Measurements from ENCODE around the gene KDM3A. TPM values are rescaled to one million over a fixed set of nuclear protein-coding genes. Genes with fewer than 3 reads are reported as not detected.

KDM3A gene
- total RNA-seq, 1 donor from 2014 or later, result 63.9 TPM

- no peak overlapping the region for H3K27ac Mint-ChIP-seq (ENCODE audit: unreplicated experiment)
- no peak for TF ChIP-seq CTCF (IDR thresholded peaks at IDR 0.05; ENCODE audit: unreplicated experiment)
- no peaks in the 10 kb centered on the region for H3K27me3 Mint-ChIP-seq (ENCODE audit: unreplicated experiment)
Measured at GRCh38 chr2:86471637-86472036, 30.5 kb downstream of the KDM3A start.

GRCh38 chr2:86476092-86476491 lies 34.9 kb downstream of the KDM3A start:
- DNase-seq (ENCODE audit: low spot score), result no peak
- Mint-ChIP-seq H3K4me1 (ENCODE audit: unreplicated experiment) (peaks cover 16% of the 10 kb centered on the region), H3K4me3 (ENCODE audit: unreplicated experiment) (no peak overlapping the region), H3K27me3 (ENCODE audit: unreplicated experiment) (no peaks in the 10 kb centered on the region), H3K27ac (ENCODE audit: unreplicated experiment) (no peak overlapping the region), H3K9me3 (ENCODE audit: unreplicated experiment) (no peaks in the 10 kb centered on the region), H3K36me3 (ENCODE audit: low read depth, unreplicated experiment) (peaks cover 42% of the 10 kb centered on the region)
- TF ChIP-seq CTCF (IDR thresholded peaks at IDR 0.05; ENCODE audit: unreplicated experiment), result no peak

More at GRCh38 chr2:86471637-86472036, 30.5 kb downstream of the KDM3A start:
- Mint-ChIP-seq H3K36me3 (ENCODE audit: low read depth, unreplicated experiment) (peaks cover 25% of the 10 kb centered on the region), H3K4me3 (ENCODE audit: unreplicated experiment) (no peak overlapping the region), H3K9me3 (ENCODE audit: unreplicated experiment) (no peaks in the 10 kb centered on the region), H3K4me1 (ENCODE audit: unreplicated experiment) (no peaks in the 10 kb centered on the region)
- DNase-seq (ENCODE audit: low spot score), result no peak

- TF ChIP-seq CTCF (IDR thresholded peaks at IDR 0.05; ENCODE audit: unreplicated experiment), result no peak
- H3K27ac Mint-ChIP-seq (ENCODE audit: unreplicated experiment), result no peak overlapping the region
- H3K9me3 Mint-ChIP-seq (ENCODE audit: unreplicated experiment), result no peaks in the 10 kb centered on the region
- H3K4me3 Mint-ChIP-seq (ENCODE audit: unreplicated experiment), result no peak overlapping the region
- no peak for DNase-seq (ENCODE audit: low spot score)
- peaks cover 44% of the 10 kb centered on the region for H3K36me3 Mint-ChIP-seq (ENCODE audit: low read depth, unreplicated experiment)
- peaks cover 18% of the 10 kb centered on the region for H3K4me1 Mint-ChIP-seq (ENCODE audit: unreplicated experiment)
- no peaks in the 10 kb centered on the region for H3K27me3 Mint-ChIP-seq (ENCODE audit: unreplicated experiment)
Measured at GRCh38 chr2:86476918-86477317, 35.7 kb downstream of the KDM3A start.

- no peaks in the 10 kb centered on the region for H3K9me3 Mint-ChIP-seq (ENCODE audit: unreplicated experiment)
- no peak overlapping the region for H3K27ac Mint-ChIP-seq (ENCODE audit: unreplicated experiment)
- no peak overlapping the region for H3K4me3 Mint-ChIP-seq (ENCODE audit: unreplicated experiment)
- no peaks in the 10 kb centered on the region for H3K27me3 Mint-ChIP-seq (ENCODE audit: unreplicated experiment)
- peaks cover 46% of the 10 kb centered on the region for H3K36me3 Mint-ChIP-seq (ENCODE audit: low read depth, unreplicated experiment)
- no peak for TF ChIP-seq CTCF (IDR thresholded peaks at IDR 0.05; ENCODE audit: unreplicated experiment)
- peaks cover 19% of the 10 kb centered on the region for H3K4me1 Mint-ChIP-seq (ENCODE audit: unreplicated experiment)
- no peak for DNase-seq (ENCODE audit: low spot score)
Measured at GRCh38 chr2:86477349-86477748, 36.2 kb downstream of the KDM3A start.

GRCh38 chr2:86480105-86480504 lies 38.9 kb downstream of the KDM3A start:
- Mint-ChIP-seq H3K9me3 (ENCODE audit: unreplicated experiment) (no peaks in the 10 kb centered on the region), H3K27ac (ENCODE audit: unreplicated experiment) (peak overlapping the region; percentile 74)
- peak; percentile 30 for DNase-seq (ENCODE audit: low spot score)

More at GRCh38 chr2:86480105-86480504, 38.9 kb downstream of the KDM3A start:
- Mint-ChIP-seq H3K27me3 (ENCODE audit: unreplicated experiment) (no peaks in the 10 kb centered on the region), H3K4me3 (ENCODE audit: unreplicated experiment) (peak overlapping the region; percentile 29), H3K4me1 (ENCODE audit: unreplicated experiment) (peaks cover 19% of the 10 kb centered on the region), H3K36me3 (ENCODE audit: low read depth, unreplicated experiment) (peaks cover 55% of the 10 kb centered on the region)
- no peak for TF ChIP-seq CTCF (IDR thresholded peaks at IDR 0.05; ENCODE audit: unreplicated experiment)
